H1 (cell line): ENCODE measurements around the gene ELOVL2. TPM values are rescaled to one million over a fixed set of nuclear protein-coding genes. Genes with fewer than 3 reads are reported as not detected.

Experiments
- CTCF ChIA-PET: fragments of 300-600 bp; sonication (Branson Sonifier 250); formaldehyde crosslinking; loops from one replicate; lab custom pipeline; 2021; ENCODE audit not compliant: partially characterized antibody; lab: Charles Lee
- POLR2A ChIA-PET: fragments of 300-600 bp; sonication (Branson Sonifier 250); formaldehyde crosslinking; loops from one replicate; lab custom pipeline; 2021; ENCODE audit warnings: inconsistent platforms; ENCODE audit not compliant: partially characterized antibody; lab: Charles Lee
- DNase-seq, 2 experiments: peaks; one replicate each; pipeline versions ENCODE4 v3.0.0 to v3.0.0-alpha.2; 2010 to 2022; ENCODE audit warnings: low spot score in 2 of 2, low read depth in 1 of 2, mixed read lengths in 1 of 2
- FAIRE-seq: peaks from 2 replicates; lab custom pipeline; 2011; peaks lifted over from hg19 to GRCh38; lab: Jason Lieb, UNC
- H2AFZ ChIP-seq: 2 replicates; pipeline ENCODE4 v1.8.1; 2012; ENCODE audit warnings: low read length, inconsistent platforms
- H2AK5ac ChIP-seq: 2 replicates; pipeline ENCODE4 v1.6.1; 2013; ENCODE audit warnings: low read depth, low read length
- H2BK120ac ChIP-seq: replicated peaks from 2 replicates; pipeline ENCODE3; 2013; ENCODE audit warnings: low read depth, low read length, inconsistent platforms
- H2BK12ac ChIP-seq: 2 replicates; pipeline ENCODE4 v1.6.1; 2013; ENCODE audit warnings: low read depth, low read length
- H2BK15ac ChIP-seq: 2 replicates; pipeline ENCODE4 v1.6.1; 2013; ENCODE audit warnings: low read length
- H2BK20ac ChIP-seq: 2 replicates; pipeline ENCODE4 v1.6.1; 2013; ENCODE audit warnings: low read length
- H2BK5ac ChIP-seq: 2 replicates; pipeline ENCODE4 v1.6.1; 2013; ENCODE audit warnings: low read depth, low read length
- H3K14ac ChIP-seq: 2 replicates; pipeline ENCODE4 v1.6.1; 2013; ENCODE audit warnings: inconsistent platforms; ENCODE audit not compliant: insufficient read length
- H3K18ac ChIP-seq: 2 replicates; pipeline ENCODE4 v1.6.1; 2013; ENCODE audit warnings: low read length; ENCODE audit errors: extremely low read depth
- H3K23ac ChIP-seq: 2 replicates; pipeline ENCODE4 v1.6.1; 2013; ENCODE audit warnings: inconsistent platforms; ENCODE audit not compliant: insufficient read length
- H3K23me2 ChIP-seq: 2 replicates; pipeline ENCODE4 v1.6.1; 2013; ENCODE audit warnings: low read depth, low read length
- H3K27ac ChIP-seq: 2 replicates; pipeline ENCODE4 v1.6.1; 2011; ENCODE audit warnings: low read depth, low read length, inconsistent platforms
- H3K27me3 ChIP-seq, 4 experiments: replicated peaks in 1 of 4; 1 replicate in 1 of 4; 2 replicates in 3 of 4; pipeline versions ENCODE4 v1.6.1 to v1.8.1; 2011 to 2013; ENCODE audit warnings: low read length in 3 of 4, mild to moderate bottlenecking in 3 of 4, inconsistent platforms in 2 of 4, mixed read lengths in 2 of 4, moderate library complexity in 1 of 4; ENCODE audit not compliant: control insufficient read depth in 3 of 4, insufficient read depth in 3 of 4; ENCODE audit errors: extremely low read depth in 1 of 4
- H3K36me3 ChIP-seq, 4 experiments: 2 replicates each; pipeline versions ENCODE4 v1.6.1 to v1.8.1; 2011 to 2013; ENCODE audit warnings: mild to moderate bottlenecking in 4 of 4, low read length in 3 of 4, moderate library complexity in 2 of 4, control low read depth in 1 of 4, inconsistent platforms in 1 of 4; ENCODE audit not compliant: insufficient read depth in 4 of 4, control insufficient read depth in 2 of 4
- H3K4ac ChIP-seq: replicated peaks from 2 replicates; pipeline ENCODE3; 2013; ENCODE audit warnings: low read length, low read depth, mixed read lengths, inconsistent platforms; ENCODE audit not compliant: insufficient read length
- H3K4me1 ChIP-seq, 4 experiments: replicated peaks in 1 of 4; 1 replicate in 1 of 4; 2 replicates in 3 of 4; pipeline versions ENCODE4 v1.6.1 to v1.8.1; 2011 to 2013; ENCODE audit warnings: low read length in 3 of 4, inconsistent platforms in 2 of 4, mixed read lengths in 1 of 4; ENCODE audit not compliant: insufficient read depth in 4 of 4, control insufficient read depth in 3 of 4
- H3K4me2 ChIP-seq, 2 experiments: 2 replicates each; pipeline versions ENCODE4 v1.6.1 to v1.8.1; 2011 to 2013; ENCODE audit warnings: low read depth in 2 of 2, low read length in 2 of 2, control low read depth in 1 of 2, inconsistent platforms in 1 of 2, mild to moderate bottlenecking in 1 of 2; ENCODE audit not compliant: insufficient read depth in 1 of 2
- H3K4me3 ChIP-seq, 4 experiments: fragments of 200-600, 300-600 bp in 1 of 4; sonication (generic), shearing (Covaris generic), sonication (Bioruptor Twin) in 1 of 4; 2 replicates each; pipeline versions ENCODE4 v1.5.1 to v1.8.1; 2011 to 2016; ENCODE audit warnings: low read length in 4 of 4, low read depth in 3 of 4, control low read depth in 2 of 4, inconsistent platforms in 2 of 4, mild to moderate bottlenecking in 2 of 4, mixed read lengths in 1 of 4, moderate library complexity in 1 of 4; ENCODE audit not compliant: insufficient read depth in 2 of 4; ENCODE audit errors: extremely low read depth in 1 of 4
- H3K56ac ChIP-seq: replicated peaks from 2 replicates; pipeline ENCODE3; 2013; ENCODE audit warnings: low read depth, mild to moderate bottlenecking, mixed read lengths, low read length, inconsistent platforms; ENCODE audit not compliant: insufficient read length
- H3K79me1 ChIP-seq: 2 replicates; pipeline ENCODE4 v1.6.1; 2013; ENCODE audit warnings: low read depth, low read length, control low read depth
- H3K79me2 ChIP-seq, 2 experiments: 2 replicates each; pipeline versions ENCODE4 v1.6.1 to v1.8.1; 2012 to 2013; ENCODE audit warnings: low read length in 2 of 2, mild to moderate bottlenecking in 2 of 2, inconsistent platforms in 1 of 2; ENCODE audit not compliant: insufficient read depth in 2 of 2, control insufficient read depth in 1 of 2
- H3K9ac ChIP-seq, 4 experiments: replicated peaks in 1 of 4; 1 replicate in 1 of 4; 2 replicates in 3 of 4; pipeline versions ENCODE4 v1.6.1 to v1.8.1; 2011 to 2013; ENCODE audit warnings: low read depth in 3 of 4, low read length in 3 of 4, control low read depth in 2 of 4, mild to moderate bottlenecking in 2 of 4, moderate library complexity in 2 of 4, inconsistent platforms in 1 of 4; ENCODE audit errors: extremely low read depth in 1 of 4
- H3K9me3 ChIP-seq, 2 experiments: 2 replicates each; pipeline versions ENCODE4 v1.6.1 to v1.8.1; 2012 to 2013; ENCODE audit warnings: mild to moderate bottlenecking in 2 of 2, moderate library complexity in 2 of 2, control low read depth in 1 of 2, inconsistent platforms in 1 of 2, low read depth in 1 of 2, low read length in 1 of 2, mixed read lengths in 1 of 2; ENCODE audit not compliant: insufficient read depth in 2 of 2
- H4K20me1 ChIP-seq, 2 experiments: replicated peaks in 1 of 2; 2 replicates each; pipeline versions ENCODE3 to v1.8.1; 2011 to 2013; ENCODE audit warnings: inconsistent platforms in 2 of 2, low read length in 2 of 2, mild to moderate bottlenecking in 1 of 2; ENCODE audit not compliant: insufficient read depth in 2 of 2, control insufficient read depth in 1 of 2
- H4K5ac ChIP-seq: 2 replicates; pipeline ENCODE4 v1.6.1; 2013; ENCODE audit warnings: low read length, low read depth, mixed read lengths, inconsistent platforms; ENCODE audit not compliant: insufficient read length
- H4K8ac ChIP-seq: 2 replicates; pipeline ENCODE4 v1.8.0; 2013; ENCODE audit warnings: mild to moderate bottlenecking, moderate library complexity, low read length, inconsistent platforms; ENCODE audit not compliant: insufficient read depth; ENCODE audit errors: extremely low read depth
- H4K91ac ChIP-seq: replicated peaks from 2 replicates; pipeline ENCODE3; 2013; ENCODE audit warnings: low read length, mixed read lengths, inconsistent platforms; ENCODE audit not compliant: insufficient read length
- ATF2 ChIP-seq: IDR thresholded peaks from 2 replicates; pipeline ENCODE4 v1.6.1; 2012; ENCODE audit warnings: low read length, inconsistent platforms
- CEBPB ChIP-seq: IDR thresholded peaks from 2 replicates; pipeline ENCODE4 v1.6.1; 2012; ENCODE audit warnings: low read depth, low read length
- SIX5 ChIP-seq: IDR thresholded peaks from 2 replicates; pipeline ENCODE4 v1.6.1; 2011; ENCODE audit warnings: mild to moderate bottlenecking, low read depth, low read length
- WGBS, 2 experiments: shearing (Covaris generic) in 1 of 2; methylation state at CpG; one replicate each; pipeline versions ENCODE4 v1.1.6 to v1.1.7; 2013 to 2015; ENCODE audit warnings: low lambda C conversion rate in 2 of 2, mixed read lengths in 2 of 2, inconsistent platforms in 1 of 2, low coverage in 1 of 2, missing lambda C conversion rate in 1 of 2; ENCODE audit not compliant: insufficient replicate concordance in 2 of 2, insufficient coverage in 1 of 2, insufficient read length in 1 of 2; ENCODE audit errors: extremely low coverage in 1 of 2, missing lambda C conversion rate in 1 of 2; 5-methylcytosine and 5-hydroxymethylcytosine counted together
- polyA plus RNA-seq, 7 experiments: library from polyadenylated mRNA; depleted of rRNA in 3 of 7; stranded (reverse) in 5 of 7; unstranded in 2 of 7; fragments of >200 nt in 5 of 7; fragments of 200-250 nt in 2 of 7; gene quantifications; 1 replicate in 5 of 7; 2 replicates in 1 of 7; 4 replicates in 1 of 7; pipeline versions ENCODE4 v1.2.1 to v1.2.3, GENCODE V29; 2011 to 2013; ENCODE audit warnings: missing spikeins in 2 of 7, mixed read lengths in 2 of 7
- total RNA-seq: library from RNA; stranded (reverse); fragmentation: NEBNext Ultra II Directional; extraction: Animal tissue kit (Norgen Biotek cat#: 25700); gene quantifications from 2 replicates; pipeline ENCODE4 v1.2.1, GENCODE V29; 2021

Gene ELOVL2
- total and polyA plus RNA-seq, 2 of the 8 experiments (the other 6 are each of a cell fraction or from before 2014, with no cell fraction given), result 0.42 to 0.89 TPM

- Histone ChIP-seq H3K27ac (no peak overlapping the region), H2BK20ac (no peak overlapping the region), H2AFZ (0 out of 2 replicates have a peak overlapping the region, but pooled peaks have one; percentile 30), H3K56ac (no peak overlapping the region), H3K9me3 (no peaks in the 10 kb centered on the region), H3K4ac (no peak overlapping the region), H3K18ac (no peak overlapping the region), H3K27me3 (no peaks in the 10 kb centered on the region; a peak in 1 of 7 replicates), H3K79me1 (no peaks in the 10 kb centered on the region), H4K20me1 (no peaks in the 10 kb centered on the region), H4K8ac (no peak overlapping the region), H3K4me1 (peaks cover 0 to 2% (median 0%) of the 10 kb centered on the region in 4 experiments; a peak in 3 of 7 replicates), H3K79me2 (no peaks in the 10 kb centered on the region), H3K14ac (no peak overlapping the region), H2AK5ac (no peak overlapping the region), H2BK5ac (no peak overlapping the region), H3K4me2 (no peak overlapping the region), H3K23ac (no peak overlapping the region), H3K4me3 (no peak overlapping the region), H4K91ac (no peak overlapping the region), H4K5ac (no peak overlapping the region), H3K23me2 (no peaks in the 10 kb centered on the region), H3K36me3 (no peaks in the 10 kb centered on the region)
- CTCF ChIA-PET, result interaction anchor here (0.8 to 1.5 kb wide), 4 partner anchors 24 to 63 kb away, joined by 3 to 4 read pairs (median 4); partner anchors contain the start of gene ELOVL2
- WGBS, 2 experiments, result 82% methylated on average over 2 of the region's 2 CpGs; no CpG with 5 or more reads in 1 of the 2 experiments
- FAIRE-seq, result no peak
- DNase-seq, result no peak
- no peak for TF ChIP-seq SIX5
- TF ChIP-seq ATF2, result no peak
- peak; percentile 62; the same call in 1 of the 2 replicates for TF ChIP-seq CEBPB
- TF ChIP-seq, all 59 proteins: peak for 1
- Histone ChIP-seq H2BK15ac (no peak overlapping the region), H2BK12ac (no peak overlapping the region), H3K9ac (no peak overlapping the region), H2BK120ac (no peak overlapping the region)
- POLR2A ChIA-PET, result no interaction called here
Measured at GRCh38 chr6:11018225-11018624, 25.9 kb downstream of the ELOVL2 start.
